CD4-positive, alpha-beta T cell treated with Interleukin-6 at 100 ng/mL for 8 hours (primary cell): ENCODE measurements around the gene KCP.

ENCODE experiments used
- DNase-seq: peaks from one replicate; pipeline ENCODE4 v3.0.0-alpha.2; 2020; ENCODE audit warnings: mixed read lengths, low spot score

KCP gene

GRCh38 chr7:128906766-128907559 is 3.5 kb downstream of the KCP start:
- DNase-seq, result no peak

GRCh38 chr7:128906001-128906765 is 4.3 kb downstream of the KCP start:
- no peak for DNase-seq

DNA sequence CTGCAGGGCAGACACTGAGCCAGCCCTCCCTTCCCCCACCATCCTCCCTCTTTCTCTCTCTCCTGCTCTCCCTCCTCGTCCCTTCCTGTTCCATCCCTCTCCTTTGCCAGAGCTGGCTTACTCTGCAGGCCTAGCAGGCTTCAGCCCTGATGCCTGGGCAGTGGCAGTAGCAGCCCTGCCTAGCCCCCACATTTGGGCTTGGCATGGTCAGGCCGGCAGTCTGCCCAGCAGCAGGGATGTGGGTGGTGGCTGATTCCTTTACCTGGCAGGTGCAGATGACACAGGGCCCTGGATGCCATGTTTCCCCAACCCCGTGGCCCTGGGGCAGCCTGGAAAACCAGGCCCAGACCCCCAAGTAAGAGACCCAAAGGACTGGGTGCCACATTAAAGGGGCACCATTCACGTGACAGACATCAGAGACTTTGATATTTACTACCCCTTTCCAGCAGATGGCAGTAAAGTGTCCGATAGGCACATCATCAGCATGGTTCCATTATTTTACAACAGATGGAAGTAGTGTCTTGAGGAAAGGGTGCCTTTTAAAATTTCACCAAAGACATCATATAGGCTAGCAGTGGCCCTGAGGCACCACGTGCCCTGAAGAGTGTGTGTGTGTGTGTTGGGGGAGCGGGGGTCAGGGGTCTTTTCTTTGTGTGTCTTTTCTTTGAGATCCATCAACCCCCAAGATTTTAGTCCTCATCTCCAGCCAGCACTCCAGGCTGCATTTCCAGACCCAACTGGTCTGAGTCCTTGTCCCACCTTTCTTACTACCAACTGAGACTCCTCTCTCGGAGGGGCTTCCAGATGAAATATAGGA is 5.9 kb downstream of the KCP start:
- DNase-seq, result peak; percentile 60

DNA sequence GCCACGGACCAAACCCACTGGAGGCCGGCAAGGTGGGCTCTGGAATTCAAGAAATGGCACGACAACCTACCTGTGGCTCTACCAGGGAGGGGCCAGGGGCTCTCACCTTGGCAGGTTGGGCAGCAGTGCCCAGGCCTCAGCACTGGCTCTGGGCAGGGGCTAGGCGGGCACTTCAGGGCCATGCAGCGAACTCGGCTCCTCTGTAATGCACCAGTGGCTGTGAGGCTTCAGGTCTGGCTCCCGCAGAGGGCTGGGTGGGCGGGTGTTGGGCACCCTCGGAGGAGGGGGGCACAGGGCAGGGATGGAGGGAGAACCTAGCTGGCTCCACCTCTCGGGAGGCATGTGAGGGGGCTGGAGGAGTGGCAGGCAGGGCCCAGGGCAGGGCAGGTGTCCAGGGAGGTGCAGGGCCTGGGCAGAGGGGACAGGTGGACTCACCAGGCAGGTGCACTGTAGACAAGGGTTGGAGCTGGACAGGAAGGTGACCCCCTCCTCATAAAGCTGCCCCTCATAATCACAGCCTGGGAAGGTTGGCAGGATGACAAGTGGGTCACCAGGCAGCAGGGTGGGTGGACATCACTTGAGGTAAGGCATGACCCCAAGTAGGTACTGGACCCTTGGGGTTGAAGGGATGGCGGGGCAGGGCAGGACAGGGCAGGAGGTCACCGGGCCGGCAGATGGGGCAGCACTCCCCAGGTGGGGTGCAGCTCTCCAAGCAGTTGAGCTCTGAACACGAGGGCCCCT is 6.7 kb downstream of the KCP start:
- no peak for DNase-seq

GRCh38 chr7:128902761-128903585 is 7.5 kb downstream of the KCP start:
- DNase-seq, result no peak

GRCh38 chr7:128900237-128900636 is 10.3 kb downstream of the KCP start:
- no peak for DNase-seq

DNA sequence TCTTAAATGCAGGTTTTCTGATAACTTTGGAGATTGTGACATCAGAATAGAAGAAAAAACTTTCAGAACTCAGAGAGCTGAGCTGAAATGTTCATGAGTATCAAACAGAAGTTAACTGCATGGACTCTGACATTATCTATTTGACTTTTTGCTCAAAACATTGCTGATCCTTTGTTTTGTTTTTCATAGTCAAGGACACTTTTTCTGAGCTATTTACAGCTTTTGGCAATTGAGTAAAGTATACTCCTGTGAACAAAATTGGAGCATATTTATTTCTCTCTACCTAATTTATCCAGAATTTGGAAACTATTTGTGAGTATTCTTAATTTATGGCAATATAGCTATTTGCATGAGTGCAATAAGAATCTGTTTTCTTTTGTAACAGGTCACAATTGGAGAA is 11.1 kb downstream of the KCP start:
- no peak for DNase-seq

DNA sequence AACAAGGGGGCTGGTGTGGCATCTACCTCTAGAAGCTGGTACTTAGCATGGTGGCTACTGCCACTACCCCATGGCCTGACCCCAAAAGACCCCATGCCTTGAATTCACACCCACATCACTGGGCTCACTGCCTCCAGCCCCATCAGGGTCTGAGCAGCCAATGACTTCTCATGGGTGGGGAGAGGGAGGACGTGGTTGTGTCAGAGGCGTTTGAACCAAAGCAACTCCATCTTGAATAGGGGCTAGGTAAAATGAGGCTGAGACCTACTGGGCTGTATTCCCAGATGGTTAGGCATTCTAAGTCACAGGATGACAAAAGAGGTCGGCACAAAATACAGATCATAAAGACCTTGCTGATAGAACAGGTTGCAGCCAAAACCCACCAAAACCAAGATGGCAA is 15.2 kb downstream of the KCP start:
- DNase-seq, result no peak

GRCh38 chr7:128894101-128894440 is 16.4 kb downstream of the KCP start:
- no peak for DNase-seq

GRCh38 chr7:128893251-128894100 is 17.0 kb downstream of the KCP start:
- DNase-seq, result no peak

GRCh38 chr7:128892521-128893250 is 17.8 kb downstream of the KCP start:
- no peak for DNase-seq

DNA sequence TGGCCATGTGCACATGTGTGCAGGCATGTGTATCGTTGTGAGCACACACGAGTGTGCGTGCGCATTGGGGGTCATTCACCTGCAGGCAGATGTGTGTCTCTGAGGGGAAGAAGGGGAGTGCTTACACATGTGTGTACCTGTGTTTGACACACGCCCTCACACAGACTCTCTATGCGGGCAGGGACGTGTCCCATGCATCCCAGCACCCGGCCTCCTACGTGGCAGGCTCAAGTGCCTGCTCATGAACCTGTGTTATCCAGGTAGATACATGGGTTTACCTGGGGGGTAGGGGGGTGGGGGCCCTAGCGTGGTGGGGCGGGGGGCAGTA is 18.6 kb downstream of the KCP start:
- no peak for DNase-seq

DNA sequence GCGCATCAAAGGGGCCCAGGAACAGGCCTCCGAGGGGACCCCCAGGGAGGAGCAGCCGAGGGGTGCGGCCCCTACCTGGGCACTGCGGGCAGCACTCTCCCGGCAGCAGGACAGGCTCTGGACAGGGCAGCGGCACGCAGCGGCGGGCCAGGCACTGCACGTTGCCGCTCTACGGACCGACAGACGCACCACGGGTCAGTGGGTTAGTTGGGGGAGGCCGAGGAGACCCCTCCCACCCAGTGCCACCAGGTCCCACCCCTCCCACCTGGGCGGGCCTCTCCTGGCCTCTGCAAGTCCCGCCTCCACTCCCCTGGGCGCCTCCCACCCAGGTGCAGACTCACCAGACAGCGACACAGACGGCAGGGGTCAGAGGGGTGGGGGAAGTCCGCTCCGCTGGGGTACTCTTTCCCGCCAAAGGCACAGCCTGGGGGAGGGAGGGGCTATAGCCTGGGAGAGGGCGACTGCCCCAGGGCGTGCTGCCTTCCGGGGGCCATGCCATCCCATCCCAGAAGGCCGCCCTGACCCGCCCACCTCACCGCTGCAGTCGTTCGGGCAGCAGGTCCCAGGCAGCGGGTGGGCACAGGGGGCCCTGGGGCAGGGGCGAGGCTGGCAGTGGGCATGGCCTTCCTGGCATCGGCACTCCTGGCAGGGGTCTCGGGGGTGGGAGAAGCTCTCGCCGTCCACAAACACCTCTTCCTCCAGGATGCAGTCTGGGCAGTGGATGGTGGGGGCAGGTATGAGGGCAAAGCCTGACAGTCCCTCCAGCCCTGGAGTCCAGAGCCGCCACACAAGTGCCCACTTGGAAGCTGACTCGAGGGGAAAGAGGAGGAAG is 19.2 kb downstream of the KCP start:
- DNase-seq, result no peak

GRCh38 chr7:128890306-128891109 is 20.0 kb downstream of the KCP start:
- DNase-seq, result no peak

DNA sequence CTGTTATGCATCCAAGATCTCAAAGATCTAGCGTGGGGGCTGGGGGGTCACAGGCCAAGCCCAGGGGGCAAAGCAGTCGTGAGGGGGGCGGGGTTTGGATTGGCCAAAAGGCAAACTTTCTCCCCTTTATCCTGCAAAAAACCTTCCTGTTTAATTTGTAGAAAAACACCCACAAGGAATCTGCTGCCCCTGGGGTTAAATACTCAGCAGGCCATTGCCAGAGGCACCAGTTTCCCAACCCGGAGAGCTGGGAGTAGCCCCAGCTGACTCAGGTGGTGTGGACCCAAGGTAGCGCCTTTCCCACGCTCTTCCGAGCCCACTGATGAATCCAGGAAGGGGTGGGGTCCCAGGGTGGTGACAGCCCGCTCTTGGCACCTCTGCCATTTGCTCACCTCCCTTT is 21.4 kb downstream of the KCP start:
- DNase-seq, result no peak

DNA sequence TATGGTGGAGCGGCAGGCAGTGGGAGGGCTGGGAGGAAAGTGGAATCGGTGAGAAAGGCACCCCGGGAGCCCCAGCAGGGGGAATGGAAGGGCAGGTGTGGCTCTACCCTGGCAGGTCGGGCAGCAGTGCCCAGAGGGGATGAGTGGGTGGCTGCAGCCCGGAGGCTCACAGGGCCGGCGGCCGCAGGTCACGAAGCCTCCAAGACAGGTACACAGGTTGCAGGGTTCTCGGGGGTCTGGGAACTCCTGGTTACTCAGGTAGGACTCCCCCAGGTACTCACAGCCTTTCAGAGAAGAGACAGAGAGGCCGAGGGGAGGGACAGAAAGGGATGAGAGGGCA is 21.8 kb downstream of the KCP start:
- DNase-seq, result no peak

DNA sequence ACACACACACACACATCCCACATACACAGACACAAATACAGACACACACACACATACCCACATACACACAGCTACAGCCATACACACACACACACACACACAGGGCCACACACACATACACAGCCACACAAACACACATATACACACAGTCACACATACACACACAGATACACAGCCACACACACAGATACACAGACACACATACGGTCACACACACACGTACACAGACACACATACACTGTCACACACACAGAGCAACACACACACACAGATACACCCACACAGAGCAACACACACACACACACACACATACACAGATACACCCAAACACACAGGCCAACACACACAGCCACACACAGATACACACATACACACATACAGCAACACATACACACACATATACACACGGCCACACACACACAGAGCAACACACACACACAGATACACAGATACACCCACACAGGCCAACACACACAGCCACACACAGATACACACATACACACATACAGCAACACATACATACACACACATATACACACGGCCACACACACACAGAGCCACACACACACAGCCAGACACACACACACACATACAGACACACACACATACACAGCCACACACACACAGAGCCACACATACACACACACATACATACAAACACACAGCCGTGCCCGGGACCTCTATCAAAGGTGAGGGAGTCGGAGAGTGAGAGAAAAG is 22.3 kb downstream of the KCP start:
- no peak for DNase-seq
